Cerebellar cortex (tissue), 1 donor: ENCODE data around the gene C6orf132.
"Not testable (repeated sequence)": the region's sequence is repeated elsewhere in the genome, so short reads cannot be mapped to it uniquely, and the experiment has no call there.

Experiments used
- DNase-seq: peaks from one replicate; pipeline ENCODE4 v3.0.0-alpha.2; 2015; ENCODE audit warnings: low spot score

Gene C6orf132

GRCh38 chr6:42162812-42163211, 20.4 kb upstream of the C6orf132 start:
- DNase-seq, result no peak

- DNase-seq, result no peak
Measured at GRCh38 chr6:42162384-42162783, 20.0 kb upstream of the C6orf132 start.

DNA sequence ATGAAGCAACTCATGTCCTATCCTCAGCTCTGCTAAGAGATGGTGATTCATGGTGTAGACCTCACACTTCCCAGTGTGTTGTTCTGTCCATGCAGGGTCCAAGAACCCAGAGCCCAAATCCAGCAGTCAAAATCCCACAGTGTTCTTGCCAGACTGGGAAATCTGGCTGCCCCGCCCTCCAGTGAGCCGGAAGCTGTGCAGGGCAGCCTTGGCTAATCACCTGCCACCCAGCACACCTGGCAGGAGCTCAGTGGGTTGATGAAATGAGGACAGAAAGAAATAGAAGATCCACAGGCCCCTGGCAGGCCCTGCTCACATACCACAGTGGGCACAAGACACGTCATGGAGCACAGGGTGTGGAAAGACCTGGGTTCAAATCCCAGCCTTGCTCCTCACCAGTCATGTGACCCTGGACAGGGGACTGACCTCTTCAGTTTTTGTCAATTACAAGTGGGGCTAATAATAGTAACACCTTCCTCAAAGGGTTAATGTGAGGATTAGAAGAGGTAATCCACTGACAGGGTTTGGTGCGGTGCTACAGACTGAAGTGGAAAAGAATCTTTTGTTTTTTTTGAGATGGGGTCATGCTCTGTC, 17.1 kb upstream of the C6orf132 start:
- no peak for DNase-seq

DNA sequence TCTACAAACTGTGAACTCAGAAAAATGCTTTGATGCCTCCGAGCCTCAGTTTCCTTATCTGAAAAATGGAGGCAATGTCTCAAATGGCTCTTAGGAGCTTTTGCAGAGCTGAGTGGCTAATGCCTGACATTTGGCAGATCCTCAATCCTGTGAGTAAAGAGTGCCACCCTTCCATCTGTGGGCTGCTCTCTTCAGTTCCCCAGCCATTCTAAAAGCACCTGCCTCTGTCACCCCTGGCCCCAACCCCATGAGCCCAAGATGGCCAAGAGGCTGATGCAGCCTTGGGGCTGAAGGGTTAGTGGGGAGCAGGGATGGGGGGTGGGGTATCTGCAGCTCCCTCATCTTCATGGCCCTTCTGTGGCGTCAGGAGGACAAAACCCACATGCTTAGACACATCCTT, 16.2 kb upstream of the C6orf132 start:
- no peak for DNase-seq

DNA sequence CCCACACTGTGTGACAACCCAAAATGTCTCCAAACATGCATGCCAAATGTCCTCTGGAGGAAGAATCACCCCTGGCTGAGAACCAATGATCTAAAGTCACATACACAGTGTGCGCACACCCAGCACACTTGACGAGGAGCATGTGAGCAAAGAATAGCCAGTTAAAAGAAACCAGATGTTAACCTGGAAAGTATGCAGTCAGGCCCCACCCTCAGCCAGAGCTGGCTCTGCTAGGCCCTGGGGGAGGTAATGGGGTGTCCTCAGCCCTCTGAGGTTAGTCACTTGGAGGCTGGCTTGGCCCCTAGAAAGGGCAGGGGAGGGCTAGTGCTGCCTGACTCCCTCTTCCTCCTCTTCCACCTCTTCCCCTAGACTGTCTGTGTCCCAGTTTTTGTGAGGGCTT, 15.6 kb upstream of the C6orf132 start:
- no peak for DNase-seq

DNA sequence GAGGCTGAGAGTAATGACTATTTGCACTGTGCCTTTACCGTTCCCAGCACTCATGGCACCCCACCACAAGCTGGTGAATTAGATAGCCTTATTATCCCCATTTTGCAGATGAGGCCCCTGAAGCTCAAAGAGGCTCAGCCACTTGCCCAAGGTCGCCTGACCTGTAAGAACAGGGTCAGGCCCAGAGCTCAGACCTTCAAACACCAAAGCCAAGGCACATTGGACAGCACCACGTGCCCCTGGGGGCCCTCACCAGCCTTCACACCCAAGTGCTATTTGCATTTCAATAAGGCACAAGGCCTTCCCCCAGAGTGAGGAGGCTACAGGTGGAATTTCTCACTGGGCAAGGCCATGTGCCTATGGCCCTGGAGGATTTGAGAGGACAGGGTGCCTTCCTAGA, 14.2 kb upstream of the C6orf132 start:
- no peak for DNase-seq

DNA sequence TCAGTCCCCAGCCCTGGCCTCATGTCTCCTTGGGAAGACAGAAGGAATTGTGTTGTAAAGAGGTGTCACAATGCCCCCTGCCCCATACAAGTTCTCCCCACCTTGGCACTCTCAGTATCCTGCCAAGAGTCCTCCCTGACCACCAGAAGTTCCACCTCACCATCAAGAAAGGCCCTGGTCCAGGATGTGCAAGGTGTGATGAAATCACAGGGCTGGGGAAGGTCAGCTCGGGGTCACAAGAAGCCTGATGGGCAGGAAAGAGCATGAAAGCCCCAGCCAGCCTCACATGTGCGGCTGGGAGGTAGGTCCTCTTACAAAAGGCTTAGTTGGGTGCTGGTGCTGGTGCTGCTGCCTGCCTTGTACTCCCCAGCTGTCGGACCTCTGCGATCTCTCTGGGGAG, 12.9 kb upstream of the C6orf132 start:
- no peak for DNase-seq

GRCh38 chr6:42154461-42155209, 12.2 kb upstream of the C6orf132 start:
- peak; percentile 85 for DNase-seq

- DNase-seq, result no peak
Measured at GRCh38 chr6:42153921-42154320, 11.5 kb upstream of the C6orf132 start.

DNA sequence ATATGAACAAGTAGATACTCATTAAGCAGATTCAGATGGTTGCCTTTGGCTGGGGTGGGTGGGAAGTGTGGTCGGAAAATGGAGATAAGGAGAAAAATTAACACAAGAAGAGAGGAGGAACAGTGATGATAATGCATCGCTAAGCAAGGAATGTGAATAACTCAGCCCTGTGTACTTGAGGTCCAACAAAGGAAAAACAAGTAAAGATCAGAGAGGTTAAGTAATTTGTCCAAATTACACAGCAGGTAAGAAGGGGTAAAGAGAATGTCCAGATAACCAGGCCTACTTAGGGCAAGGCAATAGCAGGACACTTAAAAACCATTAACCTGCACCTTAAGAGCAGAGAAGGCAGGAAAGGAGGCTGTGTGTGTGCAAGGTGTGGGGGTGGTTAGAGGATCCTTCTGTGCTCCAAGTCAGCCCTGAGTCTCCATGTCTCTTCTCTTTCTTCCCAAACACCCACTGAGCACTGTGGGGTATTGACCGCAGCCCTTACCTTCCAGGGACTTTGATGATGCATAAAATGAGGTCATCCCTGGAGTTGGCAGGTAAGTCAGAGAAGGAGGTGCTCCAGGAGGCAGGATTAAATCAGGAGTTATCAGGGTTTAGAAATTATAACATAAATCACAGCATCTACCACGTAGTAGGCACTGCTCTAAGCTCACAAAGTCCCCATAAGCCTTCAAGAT, 10.3 kb upstream of the C6orf132 start:
- not testable (repeated sequence) for DNase-seq

DNA sequence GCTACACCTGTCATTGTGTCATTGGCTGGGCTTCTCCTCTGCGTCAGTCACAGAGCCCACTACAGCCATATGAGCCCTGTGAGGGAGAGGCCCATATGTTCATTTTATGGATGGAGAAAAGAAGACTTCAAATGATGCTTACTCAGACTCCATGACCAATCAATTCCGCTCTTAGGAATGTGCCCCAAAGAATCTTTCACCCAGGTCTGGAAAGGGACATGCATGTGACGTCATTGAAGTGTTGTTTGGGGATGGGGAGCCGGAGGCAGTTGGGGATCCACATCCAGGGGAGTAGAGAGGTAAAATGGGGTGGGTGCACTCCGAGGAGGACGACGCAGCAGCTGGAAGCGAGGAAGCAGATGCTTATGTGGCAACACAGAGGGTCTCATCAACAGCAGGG, 9.6 kb upstream of the C6orf132 start:
- no peak for DNase-seq

- DNase-seq, result no peak
Measured at GRCh38 chr6:42150254-42150653, 7.8 kb upstream of the C6orf132 start.

DNA sequence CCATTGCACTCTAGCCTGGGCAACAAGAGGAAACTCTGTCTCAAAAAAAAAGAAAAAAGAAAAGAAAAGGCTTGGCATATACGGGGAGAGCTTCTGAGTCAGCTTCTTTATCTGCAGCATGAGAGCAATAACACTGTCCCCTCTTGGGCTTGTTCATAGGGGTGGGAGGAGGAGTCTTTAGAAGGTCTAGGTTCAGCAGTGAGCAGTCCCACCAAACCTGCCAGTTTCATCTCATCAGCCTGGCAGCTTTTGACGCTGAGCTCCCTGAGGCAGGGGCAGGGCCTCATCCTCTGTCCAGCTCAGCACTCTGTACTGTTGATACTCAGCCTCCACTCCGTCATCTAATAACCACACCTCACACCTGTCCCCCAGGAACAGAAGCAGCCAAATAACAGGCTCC, 5.6 kb upstream of the C6orf132 start:
- no peak for DNase-seq

- no peak for DNase-seq
Measured at GRCh38 chr6:42147138-42147562, 4.7 kb upstream of the C6orf132 start.

DNA sequence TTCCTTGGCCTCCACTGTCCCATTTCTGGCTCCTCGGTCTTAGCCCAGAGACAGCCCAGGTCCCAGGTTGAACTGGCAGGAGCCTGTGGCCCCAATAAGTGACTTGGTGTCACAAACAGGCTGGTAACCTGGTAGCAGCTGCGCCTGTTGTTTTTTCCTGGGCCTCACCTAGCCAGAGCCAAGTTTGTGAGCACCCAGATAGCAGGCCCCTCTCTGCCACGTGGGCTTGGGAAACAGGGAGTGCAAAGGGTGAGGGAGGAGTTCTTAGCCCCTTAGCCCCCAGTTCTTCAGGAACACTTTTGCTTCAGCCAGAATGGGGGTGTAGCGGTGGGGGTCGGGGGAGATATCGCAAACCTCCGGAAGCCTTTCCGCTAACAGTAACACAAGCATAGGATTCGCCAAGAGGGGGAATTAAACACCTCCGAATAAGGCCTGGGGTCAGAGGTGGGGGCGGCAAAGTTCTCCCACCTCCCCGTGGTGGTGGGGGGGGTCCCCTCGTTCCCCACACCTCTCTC, 760 bp downstream of the C6orf132 start:
- DNase-seq, result no peak

DNA sequence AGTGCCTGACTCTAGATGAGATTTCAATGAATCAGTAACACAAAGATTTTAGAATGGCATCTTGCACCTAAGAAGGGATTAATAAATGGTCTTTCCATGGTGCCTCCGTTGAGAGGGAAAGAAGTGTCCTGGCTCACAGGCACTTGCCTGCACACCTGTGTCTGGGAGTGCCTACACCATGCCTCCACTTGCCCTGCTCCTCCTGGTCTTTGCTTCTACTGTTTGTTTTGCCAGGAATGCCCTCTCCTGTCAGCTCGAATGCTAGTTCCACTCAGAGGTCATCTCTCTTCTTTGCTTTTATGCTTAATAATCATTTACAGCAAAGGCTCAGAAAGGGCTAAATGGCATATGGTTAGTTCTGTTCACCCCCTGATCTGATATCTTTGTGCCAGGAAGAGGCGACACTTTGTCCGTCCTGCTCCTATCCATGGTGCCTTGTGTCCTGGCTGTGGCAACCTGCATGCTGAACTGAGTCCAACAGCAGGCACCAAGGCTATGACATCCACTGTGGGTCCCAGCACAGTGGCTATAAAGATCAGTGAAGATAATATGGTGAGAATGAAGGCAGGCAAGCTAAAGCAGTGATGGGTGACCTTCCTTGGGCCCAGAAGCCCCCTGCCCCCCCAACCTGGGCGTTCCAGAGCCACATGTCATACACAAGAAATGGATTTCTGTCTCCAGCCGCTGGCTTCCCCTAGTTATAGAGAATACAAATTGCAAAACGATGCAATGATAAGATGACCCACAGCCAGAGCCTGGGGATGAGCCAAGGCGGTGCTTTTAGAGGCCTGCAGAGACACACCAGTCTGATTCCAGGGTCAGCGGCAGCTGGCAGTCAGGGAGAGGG, 1.4 kb downstream of the C6orf132 start:
- DNase-seq, result no peak

DNA sequence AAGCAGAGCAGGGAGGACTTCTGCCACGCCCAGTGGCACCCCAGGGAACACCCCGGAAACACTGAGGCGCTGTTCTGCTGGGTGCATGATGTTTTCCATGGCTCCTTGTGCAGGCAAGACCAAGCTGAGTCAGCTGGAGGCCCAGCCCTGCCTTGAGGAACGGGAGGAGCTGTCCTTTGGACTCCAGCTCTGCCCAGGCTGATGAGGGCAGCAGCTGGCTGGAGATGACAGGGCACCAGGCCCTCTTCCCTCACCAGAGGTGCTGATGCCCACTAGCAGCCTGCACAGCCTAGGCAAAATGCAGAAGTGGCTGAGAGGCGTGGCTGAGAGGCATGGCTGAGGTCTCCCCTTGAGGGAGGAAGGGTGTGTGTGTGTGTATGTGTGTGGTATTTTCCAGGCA, 2.4 kb downstream of the C6orf132 start:
- no peak for DNase-seq

DNA sequence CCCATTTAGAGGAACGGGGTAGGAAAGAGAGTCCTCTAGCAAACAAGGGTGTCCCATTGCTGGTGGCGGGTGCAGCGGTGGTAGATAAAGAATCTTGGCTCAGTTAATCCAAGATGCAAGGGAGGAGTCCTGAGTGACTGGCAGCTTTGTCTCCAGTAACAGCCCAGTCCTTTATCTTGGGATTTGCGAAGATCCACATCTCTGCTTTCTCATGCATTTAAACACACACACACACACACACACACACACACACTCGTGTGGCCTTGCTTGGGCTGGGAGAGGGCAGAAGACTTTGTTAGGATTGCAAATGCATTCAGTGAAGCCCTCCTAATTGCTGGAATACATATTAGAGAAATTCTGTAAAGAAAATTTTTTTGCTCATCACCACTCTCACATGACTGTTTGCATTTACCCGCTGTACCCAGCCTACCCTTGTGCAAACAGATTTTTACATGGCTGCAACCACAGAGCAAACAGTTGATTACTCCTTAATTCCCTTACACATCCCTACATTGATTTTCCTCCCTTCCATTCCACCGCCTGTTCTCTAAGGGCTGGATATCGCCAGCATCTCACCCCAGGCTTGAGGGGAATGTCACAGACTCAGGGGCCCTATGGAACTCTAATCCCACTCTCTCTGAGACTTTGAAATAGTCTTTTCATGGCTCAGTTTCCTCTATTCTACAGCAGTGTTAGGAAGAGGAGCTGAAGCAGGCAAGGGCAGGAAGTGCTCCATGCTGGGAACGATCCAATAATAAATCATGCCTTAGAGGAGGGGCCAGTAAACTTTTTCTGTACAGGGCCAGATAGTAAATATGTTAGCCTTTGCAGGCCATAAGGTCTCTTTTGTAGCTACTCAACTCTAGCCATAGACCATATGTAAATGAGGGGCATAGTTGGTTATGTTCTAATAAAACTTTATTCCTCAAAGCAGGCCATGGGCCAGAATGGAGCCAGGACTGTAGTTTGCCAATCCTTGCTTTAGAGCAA, 3.5 kb downstream of the C6orf132 start:
- no peak for DNase-seq

GRCh38 chr6:42138190-42138589, 4.2 kb downstream of the C6orf132 start:
- DNase-seq, result no peak

DNA sequence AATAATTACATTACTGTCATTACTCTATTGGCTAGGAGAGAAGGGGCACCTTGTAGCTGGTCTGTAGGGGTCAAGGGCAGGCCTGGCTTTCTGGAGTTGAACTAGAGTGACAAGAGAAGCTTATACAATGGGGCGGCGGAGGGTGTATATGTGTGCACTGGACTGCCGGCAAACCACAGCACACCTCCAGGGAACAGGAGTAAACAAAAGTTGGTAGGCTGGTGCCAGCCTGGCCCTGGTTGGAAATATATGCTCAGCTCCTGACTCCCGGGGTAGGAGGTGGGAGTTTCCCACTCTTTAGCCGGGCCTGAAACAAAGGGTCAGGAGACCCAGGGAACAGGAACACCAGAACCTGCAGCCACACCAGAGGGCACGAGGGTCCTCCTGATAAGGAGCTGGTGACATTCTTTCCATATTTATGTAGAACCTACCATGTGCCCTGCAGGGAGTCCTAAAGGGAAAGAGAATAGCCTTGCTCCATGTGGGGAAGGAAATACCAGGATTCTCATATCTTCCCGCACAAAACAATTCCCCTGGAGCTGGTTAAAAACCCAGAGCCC, 5.1 kb downstream of the C6orf132 start:
- no peak for DNase-seq
